AG09319 (cell line): ENCODE results near the gene LCN1.

ENCODE experiments used
- DNase-seq: peaks from one replicate; pipeline ENCODE4 v3.0.0-alpha.2; 2010; ENCODE audit warnings: low read depth; ENCODE audit errors: extremely low read depth
- TF ChIP-seq, protein P1 (sequence below): IDR thresholded peaks from 2 replicates; pipeline ENCODE4 v1.5.1; 2011; ENCODE audit warnings: low read depth, mild to moderate bottlenecking, inconsistent platforms, low read length, moderate library complexity

The LCN1 gene

DNA sequence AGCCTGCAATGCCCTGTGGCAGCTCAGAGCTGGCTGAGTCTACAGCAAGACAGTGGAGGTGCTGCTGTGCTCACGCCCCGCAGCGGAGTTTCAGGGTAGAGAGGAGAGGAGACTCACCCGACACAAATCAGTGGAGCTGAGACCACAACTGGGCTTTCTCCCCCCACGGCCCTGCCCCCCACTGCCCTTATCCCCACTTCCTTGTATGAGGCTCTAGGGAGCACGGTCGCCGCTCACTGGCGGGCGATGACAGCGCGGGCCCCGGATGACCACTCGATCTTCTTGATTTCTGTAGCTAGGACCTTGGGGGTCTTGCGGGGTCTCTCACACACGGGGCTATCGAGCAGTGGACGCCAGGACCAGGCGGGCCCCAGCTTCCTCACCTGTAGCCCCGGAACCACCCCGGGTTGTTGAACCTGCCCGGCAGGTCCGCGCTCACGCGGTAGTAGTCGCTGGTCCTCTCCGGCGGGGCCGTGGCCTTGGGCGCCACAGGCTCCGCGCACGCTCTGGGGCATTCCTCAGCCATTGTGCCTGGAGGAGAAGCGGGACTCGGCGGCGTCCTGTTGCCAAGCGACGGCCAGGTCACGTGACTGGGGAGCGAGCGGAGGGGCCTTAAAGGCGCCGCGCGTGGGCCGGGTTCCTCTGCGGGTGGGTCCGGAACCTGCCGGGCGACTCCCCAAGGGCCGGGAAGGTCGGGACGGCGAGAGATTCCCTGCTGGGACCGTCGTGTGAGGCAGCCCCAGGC lies 21.7 kb upstream of the LCN1 start:
- TF ChIP-seq, protein P1, sequence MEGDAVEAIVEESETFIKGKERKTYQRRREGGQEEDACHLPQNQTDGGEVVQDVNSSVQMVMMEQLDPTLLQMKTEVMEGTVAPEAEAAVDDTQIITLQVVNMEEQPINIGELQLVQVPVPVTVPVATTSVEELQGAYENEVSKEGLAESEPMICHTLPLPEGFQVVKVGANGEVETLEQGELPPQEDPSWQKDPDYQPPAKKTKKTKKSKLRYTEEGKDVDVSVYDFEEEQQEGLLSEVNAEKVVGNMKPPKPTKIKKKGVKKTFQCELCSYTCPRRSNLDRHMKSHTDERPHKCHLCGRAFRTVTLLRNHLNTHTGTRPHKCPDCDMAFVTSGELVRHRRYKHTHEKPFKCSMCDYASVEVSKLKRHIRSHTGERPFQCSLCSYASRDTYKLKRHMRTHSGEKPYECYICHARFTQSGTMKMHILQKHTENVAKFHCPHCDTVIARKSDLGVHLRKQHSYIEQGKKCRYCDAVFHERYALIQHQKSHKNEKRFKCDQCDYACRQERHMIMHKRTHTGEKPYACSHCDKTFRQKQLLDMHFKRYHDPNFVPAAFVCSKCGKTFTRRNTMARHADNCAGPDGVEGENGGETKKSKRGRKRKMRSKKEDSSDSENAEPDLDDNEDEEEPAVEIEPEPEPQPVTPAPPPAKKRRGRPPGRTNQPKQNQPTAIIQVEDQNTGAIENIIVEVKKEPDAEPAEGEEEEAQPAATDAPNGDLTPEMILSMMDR = no peak; the same call in 1 of the 2 replicates
- peak; percentile 63 for DNase-seq

DNA sequence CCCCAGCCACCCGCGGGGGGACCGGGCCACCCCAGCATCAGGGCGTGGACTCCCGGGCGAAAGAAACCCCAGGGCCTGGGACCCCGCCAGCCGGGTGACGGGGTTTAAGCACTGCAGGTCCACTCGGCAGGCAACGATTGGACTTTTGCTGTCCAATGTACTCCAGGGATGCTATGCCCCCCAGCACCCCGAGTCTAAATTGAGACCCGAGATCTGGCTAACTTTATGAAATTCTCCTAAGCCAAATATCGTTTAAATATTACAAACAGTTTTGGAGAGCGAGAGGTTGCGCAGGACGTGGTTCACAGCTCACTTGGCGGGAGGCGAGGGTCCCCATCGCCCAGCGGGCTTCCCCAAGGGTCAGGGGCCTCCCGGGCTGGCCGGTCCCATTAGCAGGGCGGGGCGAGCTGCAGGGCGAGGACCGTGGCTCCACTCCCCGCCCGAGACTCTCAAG lies 21.1 kb upstream of the LCN1 start:
- TF ChIP-seq, protein P1 = no peak
- no peak for DNase-seq

GRCh38 chr9:135500525-135501260 lies 20.5 kb upstream of the LCN1 start, which contains the start of gene MRPS2:
Gene MRPS2, plus strand, starts transcription at chr9:135500682. Its CDS starts 29 bp downstream, at chr9:135500711.
- peak; percentile 61 for DNase-seq
- TF ChIP-seq, protein P1 = peak; percentile 71

GRCh38 chr9:135501261-135502167 lies 19.7 kb upstream of the LCN1 start:
- no peak for DNase-seq
- TF ChIP-seq, protein P1 = no peak

DNA sequence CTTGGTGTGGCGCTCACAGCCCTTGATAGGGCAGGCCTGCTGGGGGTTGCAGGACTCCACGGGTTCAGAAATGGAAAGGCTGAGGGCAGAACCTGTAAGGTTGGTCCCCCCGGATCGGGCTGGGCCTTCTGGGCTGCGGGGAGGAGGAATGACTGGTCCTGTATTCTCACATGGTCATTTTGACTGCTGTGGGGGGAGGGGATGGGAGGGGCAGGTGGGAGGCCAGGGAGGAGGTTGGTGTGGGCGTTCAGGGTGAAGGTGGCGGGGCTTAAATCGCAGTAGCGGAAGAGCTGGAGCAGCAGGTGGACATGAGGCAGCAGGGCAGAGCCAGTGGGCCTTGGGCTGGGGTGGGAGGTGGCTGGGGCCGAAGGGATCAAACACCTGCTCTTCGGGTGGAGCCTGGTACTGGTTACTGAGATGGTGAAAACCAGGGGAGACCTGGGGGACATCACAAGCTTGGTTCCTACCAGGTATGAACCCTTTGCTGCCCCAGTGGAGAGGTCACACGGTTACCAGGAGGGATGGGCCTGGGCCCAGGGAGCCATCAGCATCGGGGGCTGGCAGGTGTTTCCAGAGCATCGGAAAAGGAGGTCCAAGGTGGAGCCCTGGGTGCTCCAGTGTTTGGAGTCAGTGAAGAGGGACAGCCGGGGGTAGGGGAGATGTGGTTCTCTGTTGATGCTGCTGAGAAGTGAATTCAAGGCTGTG lies 18.9 kb upstream of the LCN1 start:
- DNase-seq = no peak
- TF ChIP-seq, protein P1 = no peak

GRCh38 chr9:135502873-135503321 lies 18.3 kb upstream of the LCN1 start:
- DNase-seq = no peak
- TF ChIP-seq, protein P1 = no peak
